WI38 (cell line): ENCODE data around the gene DIAPH3.

ENCODE experiments used
- H3K4me3 ChIP-seq: 2 replicates; pipeline ENCODE4 v1.5.1; 2011; ENCODE audit warnings: low read depth, mild to moderate bottlenecking, control low read depth, low read length
- TF ChIP-seq, protein P1 (sequence below): IDR thresholded peaks from 2 replicates; pipeline ENCODE4 v1.5.1; 2012; ENCODE audit warnings: low read depth, mild to moderate bottlenecking, control low read depth, low read length

DIAPH3 gene

DNA sequence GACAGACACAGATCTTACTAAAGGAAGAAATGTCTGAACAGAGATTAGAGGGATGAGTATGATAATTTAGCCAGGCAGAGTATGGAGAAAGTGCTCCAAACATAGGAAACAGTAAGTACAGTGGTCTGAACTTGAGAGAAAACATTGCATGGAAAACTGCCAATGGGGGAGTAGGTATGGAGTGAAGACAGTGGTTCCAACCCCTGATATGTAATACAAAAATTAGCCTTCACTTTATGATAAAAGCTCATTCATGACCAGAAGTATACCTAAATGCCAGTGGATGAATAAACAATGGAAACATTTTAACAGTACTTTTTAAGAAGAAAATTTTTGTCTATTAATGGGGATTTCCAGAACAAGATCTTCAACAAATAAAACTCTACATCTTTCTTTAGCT is 334.0 kb downstream of the DIAPH3 start:
- TF ChIP-seq, protein P1, sequence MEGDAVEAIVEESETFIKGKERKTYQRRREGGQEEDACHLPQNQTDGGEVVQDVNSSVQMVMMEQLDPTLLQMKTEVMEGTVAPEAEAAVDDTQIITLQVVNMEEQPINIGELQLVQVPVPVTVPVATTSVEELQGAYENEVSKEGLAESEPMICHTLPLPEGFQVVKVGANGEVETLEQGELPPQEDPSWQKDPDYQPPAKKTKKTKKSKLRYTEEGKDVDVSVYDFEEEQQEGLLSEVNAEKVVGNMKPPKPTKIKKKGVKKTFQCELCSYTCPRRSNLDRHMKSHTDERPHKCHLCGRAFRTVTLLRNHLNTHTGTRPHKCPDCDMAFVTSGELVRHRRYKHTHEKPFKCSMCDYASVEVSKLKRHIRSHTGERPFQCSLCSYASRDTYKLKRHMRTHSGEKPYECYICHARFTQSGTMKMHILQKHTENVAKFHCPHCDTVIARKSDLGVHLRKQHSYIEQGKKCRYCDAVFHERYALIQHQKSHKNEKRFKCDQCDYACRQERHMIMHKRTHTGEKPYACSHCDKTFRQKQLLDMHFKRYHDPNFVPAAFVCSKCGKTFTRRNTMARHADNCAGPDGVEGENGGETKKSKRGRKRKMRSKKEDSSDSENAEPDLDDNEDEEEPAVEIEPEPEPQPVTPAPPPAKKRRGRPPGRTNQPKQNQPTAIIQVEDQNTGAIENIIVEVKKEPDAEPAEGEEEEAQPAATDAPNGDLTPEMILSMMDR: no peak
- H3K4me3 ChIP-seq: no peak overlapping the region

DNA sequence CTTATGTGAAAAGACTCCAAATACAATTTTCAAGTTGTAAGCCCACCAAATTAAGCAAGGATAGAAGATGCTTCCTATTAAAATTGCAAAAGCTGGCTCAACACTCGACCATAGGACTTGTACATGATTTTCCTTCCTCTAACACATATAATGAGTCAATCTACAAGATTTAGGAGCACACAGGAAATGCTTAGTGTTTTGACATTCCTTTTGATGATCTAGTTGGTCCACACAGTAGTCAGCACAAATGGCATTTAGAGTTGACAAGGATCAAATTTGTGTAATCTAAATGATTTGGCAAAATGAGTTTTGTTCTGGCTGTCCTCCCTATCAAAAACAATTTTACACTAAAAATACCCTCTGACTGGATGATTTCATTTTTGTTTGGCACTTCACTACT is 340.2 kb downstream of the DIAPH3 start:
- TF ChIP-seq, protein P1: no peak
- H3K4me3 ChIP-seq: no peak overlapping the region

DNA sequence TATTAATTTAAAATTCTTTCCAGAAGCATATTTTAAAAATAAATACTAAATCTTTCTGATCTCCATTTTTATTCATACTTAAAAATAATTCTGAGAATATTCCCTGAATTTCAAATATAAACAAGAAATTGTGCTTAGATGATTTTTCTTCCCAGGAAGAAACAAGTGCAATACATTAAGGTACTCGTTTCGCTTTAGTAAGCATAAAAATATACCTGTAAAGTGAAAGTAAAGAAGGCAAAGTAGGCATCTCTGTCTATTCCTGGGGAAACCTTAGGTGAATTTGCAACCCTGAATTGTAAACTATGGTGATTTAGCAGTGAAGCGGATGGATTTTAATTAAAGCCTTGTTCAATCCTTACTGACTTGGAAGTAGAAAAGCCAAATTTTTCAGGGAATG is 354.2 kb downstream of the DIAPH3 start:
- H3K4me3 ChIP-seq: no peak overlapping the region
- TF ChIP-seq, protein P1: no peak

DNA sequence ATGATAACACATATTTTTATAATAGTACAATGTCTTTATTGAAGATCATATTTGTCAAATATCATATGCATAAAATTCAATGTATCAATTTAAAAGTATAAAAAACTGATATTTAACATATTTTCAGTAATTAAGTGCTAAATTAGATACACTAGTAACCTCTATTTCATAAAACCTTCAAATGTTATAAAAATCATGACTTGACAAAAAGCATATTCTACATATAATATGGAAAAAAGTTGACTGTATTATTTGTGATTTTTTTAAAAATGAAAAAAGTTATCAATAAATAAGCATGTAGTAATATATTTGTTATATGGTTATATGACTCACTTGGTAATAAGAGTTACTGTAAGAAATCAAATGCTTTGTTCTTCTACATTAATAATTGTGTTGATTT is 356.9 kb downstream of the DIAPH3 start:
- TF ChIP-seq, protein P1: no peak
- H3K4me3 ChIP-seq: no peak overlapping the region

DNA sequence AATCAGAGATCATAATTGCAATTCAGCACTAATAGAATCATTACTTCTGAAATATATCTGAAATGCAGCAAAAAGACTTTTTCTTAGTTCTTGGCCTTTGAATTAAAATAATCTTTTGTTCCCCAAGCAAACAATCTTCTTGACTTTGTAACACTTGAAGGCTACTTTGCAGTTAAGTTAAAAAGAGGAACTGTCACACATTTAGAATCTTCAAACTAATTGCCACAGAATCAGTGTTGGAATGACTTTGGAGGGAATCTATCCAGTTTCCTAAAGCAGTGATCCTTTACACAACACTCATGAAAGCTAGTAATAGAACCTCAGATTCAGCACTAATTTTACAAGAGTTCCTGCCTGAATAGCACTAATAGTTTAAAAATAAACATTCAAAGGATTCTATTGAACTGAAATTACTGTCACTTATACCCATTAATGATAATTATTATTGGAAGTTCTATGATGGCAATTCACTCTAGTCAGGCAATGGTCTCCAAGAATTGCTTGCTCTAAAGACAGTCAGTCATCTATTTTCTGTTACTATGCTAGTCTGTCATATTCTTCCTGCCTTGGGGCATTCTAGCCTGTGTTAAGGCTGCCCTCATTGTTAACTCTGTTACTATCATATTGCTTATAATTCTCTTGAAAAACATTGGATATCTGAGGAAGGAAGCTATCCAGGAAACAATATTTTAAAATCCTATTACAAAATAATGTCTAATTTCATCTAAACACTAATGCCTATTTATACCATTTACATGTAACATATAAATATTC is 362.4 kb downstream of the DIAPH3 start:
- TF ChIP-seq, protein P1: no peak
- H3K4me3 ChIP-seq: no peak overlapping the region

DNA sequence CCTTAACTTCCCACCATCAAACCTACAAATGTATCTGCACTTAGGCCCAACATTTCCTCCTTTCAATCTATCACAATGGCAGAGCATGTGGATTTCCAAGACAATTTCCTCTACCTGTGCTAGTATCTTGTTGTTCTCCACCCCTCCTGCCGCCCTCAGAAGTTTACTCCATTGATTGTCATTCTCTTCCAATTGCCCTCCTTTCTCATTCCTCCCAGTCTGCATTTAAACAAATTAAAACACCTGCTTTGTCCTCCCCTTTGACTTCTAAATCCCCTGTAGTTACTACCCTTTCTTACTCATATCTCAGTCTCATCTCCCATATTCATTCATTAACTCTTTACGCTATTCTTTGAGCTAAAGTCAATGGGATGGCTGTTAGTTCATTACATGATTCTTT is 370.6 kb downstream of the DIAPH3 start:
- H3K4me3 ChIP-seq: no peak overlapping the region
- TF ChIP-seq, protein P1: no peak

DNA sequence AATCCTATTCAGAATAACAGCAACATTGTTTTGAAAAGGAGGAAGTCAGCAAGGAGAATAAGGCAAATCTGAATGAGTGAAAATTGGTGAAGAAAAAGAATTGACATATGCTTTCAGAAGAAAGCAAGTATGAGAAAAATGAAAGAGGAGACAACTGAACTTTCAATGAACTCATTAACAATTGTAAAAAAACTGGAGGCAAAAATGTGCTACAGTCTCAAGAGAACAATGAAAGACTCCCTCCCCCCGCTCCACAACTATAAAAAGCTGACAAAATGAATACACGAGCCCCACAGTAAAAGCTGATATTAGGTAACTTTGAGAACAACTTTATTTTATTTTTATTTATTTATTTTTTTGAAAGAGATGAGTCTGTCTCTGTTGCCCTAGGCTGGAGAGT is 373.1 kb downstream of the DIAPH3 start:
- TF ChIP-seq, protein P1: no peak
- no peak overlapping the region for H3K4me3 ChIP-seq
